Middle frontal gyrus (tissue), 1 donor: ENCODE data around the gene ZNF285.
"Not testable (repeated sequence)": the region's sequence is repeated elsewhere in the genome, so short reads cannot be mapped to it uniquely, and the experiment has no call there.

ENCODE experiments used
- DNase-seq: peaks from one replicate; pipeline ENCODE4 v3.0.0-alpha.2; 2015; ENCODE audit warnings: low spot score; ENCODE audit errors: extremely low spot score

The ZNF285 gene

DNA sequence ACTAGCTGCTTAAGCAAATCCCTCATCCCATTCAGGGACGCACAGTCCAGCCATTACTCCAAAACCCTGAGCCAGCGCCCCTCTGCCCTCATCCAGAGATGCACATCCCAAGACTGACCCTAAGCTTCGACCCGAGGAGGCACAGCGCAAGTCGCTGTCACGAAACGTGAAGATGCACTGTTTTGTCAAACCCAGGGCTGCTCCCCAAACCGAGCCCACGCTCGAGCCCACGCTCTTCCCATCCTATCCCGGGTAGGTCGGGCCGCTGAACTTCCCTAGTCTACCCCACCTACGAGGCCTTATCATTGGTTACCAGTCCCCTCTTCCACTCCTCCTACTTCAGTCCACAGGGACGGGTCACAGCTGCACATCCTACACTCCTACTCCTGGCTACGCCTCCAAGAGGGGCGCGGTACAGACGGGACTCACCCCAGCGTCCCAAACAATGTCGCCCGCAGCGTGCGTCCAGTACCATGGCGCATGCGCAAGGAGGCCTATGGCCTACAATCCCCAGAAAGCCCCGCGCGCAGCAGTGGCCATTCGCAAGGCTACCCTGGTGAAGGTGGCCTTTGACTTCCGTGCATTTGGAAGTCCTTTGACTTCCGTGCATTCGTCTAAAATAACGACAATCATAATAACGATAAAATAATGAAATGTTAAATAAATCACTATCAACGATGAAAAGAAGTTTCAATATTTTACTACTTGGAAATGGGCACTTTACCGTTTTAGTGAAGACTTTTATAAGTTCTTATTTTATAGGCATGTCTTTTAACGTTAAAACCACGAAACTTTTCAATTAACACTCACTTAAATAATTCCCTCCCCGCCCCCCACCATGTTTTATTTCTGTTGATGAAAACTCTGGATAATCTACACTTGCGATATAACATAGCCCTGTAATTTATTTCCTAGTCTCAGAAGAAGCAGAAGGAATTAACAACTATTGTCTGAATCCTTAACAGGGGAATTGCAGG is at the start of gene ZNF285:
Gene ZNF285, minus strand, starts transcription at position 470 of the 977 bp plus-strand sequence. CDS start 4,395 bp downstream, outside the sequence.
- DNase-seq = peak; percentile 80

DNA sequence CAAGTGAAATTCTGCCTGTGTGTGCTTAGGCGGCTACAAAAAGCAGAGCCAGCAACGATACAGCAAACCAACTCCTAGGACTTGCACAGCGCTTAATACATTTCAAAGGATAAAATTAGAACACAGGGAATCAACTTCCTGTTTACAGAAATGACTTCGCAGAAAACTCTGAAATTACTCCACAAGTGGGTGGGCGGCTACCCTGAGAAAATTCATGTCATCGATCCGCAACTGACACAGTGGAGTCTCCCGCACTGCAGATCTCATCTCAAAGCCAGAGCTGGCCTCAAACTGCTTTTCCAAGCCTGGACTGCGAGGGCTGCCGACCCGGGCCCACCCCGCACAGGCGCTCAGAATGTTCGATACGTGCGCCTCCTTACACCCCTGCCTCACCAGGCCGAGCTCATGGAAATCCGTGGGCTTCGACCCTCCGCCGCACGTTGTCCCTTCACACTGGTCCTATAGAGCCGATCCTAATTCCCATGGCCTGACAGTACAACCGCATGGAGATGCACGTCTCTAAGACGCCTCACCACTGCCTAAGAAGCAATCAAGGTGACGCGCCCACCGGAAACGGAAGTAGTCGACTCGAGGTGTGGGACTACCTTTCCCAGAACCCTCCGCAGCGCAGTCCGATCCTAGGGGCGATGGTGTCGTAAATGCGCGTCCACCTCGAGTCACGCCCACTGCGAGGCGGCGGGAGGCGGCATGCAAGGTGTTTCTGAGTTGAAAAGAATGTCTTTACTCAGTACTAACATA is 46.7 kb upstream of the ZNF285 start, which contains the start of gene ZNF229:
Gene ZNF229, minus strand, starts transcription at position 557 of the 759 bp plus-strand sequence. CDS start 5,625 bp downstream, outside the sequence.
- DNase-seq = peak; percentile 24

- DNase-seq = no peak
Observed at GRCh38 chr19:44438441-44438840, 37.0 kb upstream of the ZNF285 start.

- no peak for DNase-seq
Observed at GRCh38 chr19:44435441-44435840, 34.0 kb upstream of the ZNF285 start.

- DNase-seq = no peak
Observed at GRCh38 chr19:44430956-44431355, 29.5 kb upstream of the ZNF285 start.

- not testable (repeated sequence) for DNase-seq
Observed at GRCh38 chr19:44415553-44415952, 14.1 kb upstream of the ZNF285 start.

DNA sequence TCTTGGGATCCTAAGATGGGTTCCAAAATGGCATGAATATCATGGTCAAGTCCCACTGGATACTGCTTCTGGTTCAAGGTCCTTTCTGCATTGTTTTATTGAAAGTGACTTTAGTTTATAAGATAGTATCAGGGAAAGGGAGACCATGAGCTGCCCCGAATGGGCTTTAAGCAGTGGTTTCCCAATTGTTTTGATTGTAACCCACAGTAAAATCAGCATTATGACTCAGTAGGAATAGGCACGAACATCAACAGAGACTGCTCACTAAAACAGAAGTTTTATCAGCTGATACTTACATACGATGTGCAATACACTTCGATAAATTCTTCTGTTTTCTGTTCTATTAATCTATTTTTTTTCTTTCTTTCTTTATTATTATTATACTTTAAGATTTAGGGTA is 12.1 kb downstream of the ZNF285 start:
- not testable (repeated sequence) for DNase-seq

DNA sequence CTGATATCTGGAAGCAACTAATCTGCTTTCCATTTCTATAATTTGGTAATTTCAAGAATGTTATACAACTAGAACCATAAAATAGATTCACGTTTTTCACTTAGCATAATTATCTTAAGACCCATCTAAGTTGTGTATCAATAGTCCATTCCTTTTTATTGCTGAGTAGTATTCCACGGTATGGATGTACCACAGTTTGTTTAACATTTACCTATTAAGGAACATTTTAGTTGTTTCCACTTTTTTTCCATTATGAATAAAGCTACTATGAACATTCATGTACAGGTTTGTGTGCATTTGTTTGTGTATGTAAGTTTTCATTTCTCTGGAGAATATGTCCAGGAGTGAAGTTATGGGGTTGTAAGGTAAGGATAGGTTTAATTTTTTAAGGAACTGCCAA is 26.6 kb downstream of the ZNF285 start:
- DNase-seq = no peak

- no peak for DNase-seq
Observed at GRCh38 chr19:44371815-44372480, 29.5 kb downstream of the ZNF285 start.

DNA sequence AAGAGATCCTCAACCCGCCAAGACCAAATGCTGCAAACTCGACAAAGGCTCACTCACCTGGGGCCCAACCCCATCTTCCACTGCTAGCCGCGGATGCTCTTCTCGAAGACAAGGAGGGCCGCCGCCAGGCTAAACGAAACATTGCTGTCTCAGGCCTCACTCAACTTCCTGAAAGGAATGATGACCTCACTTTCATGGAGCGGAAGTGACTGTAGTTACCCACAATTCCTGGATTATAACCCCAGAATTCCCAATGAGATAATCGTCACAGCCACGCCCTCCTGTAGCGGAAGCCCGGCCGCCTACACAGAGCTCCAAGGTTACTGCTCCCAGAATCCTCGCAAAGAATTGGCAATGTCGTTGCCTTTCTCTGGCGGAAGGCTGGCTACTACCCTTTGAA is 34.4 kb downstream of the ZNF285 start:
- DNase-seq = no peak

DNA sequence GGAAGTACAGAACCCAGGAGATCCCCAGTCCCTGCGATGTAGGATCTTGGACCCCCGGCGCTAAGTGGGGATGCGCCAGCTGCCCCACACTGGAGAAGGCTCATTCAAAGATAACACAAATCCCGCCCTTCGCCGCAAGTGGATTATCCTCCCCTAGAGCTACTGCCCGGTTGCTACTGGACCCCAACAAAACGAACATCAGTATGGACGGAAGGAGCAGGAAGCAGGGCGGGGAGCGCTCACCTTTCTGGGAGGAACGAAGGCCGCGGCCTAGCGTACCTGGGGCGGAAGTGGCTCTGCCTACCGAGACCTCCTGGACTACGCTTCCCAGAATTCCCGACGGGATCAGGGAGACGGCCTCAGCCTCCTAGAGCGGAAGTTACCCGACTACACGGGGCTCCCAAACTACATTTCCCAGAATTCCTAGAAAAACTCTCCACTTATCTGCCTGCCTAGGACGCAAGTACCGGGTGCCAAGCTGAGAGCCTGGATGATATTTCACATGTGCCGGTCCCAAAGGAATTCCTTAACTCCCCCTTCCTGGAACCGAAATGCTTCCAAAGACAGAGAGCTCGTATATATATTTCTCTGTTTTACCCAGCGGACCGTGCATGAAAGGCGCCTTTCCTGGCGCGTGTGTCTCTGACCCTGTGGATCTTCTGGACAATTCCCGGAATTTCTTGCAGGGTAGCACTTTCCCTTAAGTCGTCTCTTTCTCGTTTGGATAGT is 44.9 kb downstream of the ZNF285 start, which contains the start of gene ZNF112:
Gene ZNF112, minus strand, starts transcription at position 298 of the 729 bp plus-strand sequence. CDS start 16,141 bp downstream, outside the sequence.
- DNase-seq = peak; percentile 91

DNA sequence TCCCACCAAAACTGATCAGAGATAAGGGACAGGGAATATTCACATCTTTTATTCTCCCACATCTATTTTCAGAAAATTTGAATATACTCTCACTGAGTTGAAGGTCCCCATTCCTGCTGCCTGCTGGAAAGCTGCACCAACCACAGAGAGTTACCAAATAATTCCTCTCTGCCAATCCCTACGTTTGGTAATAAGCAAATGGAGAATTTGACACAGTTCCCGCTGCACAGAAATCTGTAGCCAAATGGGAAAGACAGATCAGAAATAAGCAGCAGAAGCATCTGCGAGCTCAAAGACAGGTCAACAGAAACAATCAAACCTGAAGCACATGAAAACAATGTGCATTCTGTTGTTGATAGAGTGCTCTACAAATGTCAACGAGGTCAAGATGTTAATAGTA is 54.9 kb downstream of the ZNF285 start:
- no peak for DNase-seq

DNA sequence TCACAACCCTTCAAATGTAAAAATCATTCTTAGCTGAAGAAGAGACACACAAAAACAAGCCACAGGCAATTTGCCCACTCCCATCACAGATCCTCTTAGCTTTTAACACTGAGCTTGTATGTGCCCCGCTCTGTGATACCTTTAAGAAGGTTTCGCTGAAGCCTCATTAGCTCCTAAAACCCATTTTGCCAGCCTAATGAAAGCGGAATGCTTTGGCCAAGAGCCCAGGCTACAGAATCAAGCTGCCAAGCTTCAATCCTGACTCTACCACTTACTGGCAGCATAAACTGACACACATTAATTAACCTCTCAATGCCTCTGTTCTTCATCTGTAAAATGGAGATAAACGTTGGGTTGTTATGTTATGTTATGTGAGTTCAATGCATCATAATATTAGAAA is 55.4 kb downstream of the ZNF285 start:
- DNase-seq = no peak

DNA sequence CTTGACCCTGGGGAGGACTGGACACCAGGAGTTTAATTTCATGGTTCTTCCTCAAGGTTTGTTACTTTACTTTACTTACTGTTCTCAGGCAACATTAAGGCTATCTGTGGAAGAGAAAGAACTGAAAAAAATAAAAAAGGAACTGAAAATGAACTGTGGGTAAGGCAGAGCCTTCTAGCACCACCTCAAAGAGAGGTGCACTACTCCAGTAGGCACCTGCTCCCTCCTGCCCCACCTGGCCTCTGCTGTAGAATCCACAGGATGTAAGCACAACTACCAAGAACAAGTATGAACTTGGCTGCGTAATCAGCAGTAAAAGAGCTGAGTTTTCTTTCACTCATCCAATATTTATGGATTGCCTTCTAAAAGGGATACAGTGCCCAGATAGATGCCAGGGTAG is 57.2 kb downstream of the ZNF285 start:
- no peak for DNase-seq

DNA sequence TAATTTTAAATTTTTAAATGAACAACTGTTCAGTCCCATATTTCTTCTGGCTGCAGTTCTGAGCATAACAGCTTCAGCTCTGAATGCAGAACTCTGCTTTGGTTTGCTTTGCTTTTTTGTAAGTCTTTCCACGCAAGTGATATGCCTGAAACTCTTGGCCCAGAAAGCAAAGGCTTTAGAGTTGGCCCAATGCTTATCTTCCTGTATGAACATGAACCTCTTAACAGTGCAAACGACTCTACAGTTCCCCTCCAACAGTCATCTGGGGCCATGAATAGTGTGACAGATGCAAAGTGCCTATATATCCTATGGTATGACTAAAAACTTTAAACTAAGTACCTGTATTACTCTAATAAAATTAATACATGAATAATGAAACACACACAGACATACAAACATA is 59.6 kb downstream of the ZNF285 start:
- no peak for DNase-seq

DNA sequence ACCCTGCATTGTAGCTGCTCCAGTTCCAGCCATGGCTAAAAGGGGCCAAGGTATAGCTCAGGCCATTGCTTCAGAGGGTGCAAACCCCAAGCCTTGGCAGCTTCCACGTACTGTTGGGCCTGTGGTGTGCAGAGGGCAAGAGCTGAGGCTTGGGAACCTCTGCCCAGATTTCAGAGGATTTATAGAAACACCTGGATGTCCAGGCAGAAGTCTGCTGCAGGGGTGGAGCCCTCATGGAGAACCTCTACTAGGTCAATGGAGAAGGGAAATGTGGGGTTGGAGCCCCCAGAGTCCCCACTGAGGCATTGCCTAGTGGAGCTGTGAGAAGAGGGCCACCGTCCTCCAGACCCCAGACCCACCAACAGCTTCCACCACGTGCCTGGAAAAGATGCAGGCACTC is 66.8 kb downstream of the ZNF285 start:
- not testable (repeated sequence) for DNase-seq
